Brain microvascular endothelial cell (primary cell): ENCODE data around the gene ACLY.
"Not testable (repeated sequence)": the region's sequence is repeated elsewhere in the genome, so short reads cannot be mapped to it uniquely, and the experiment has no call there.

ENCODE experiments used
- DNase-seq: peaks from one replicate; pipeline ENCODE4 v3.0.0-alpha.2; 2020
- H3K27ac ChIP-seq: fragments of 250-450 bp; sonication (Bioruptor Pico); 2 replicates; pipeline ENCODE4 v1.5.1; 2020; ENCODE audit warnings: mild to moderate bottlenecking, moderate library complexity
- H3K27me3 ChIP-seq: fragments of 250-450 bp; sonication (Bioruptor Pico); replicated peaks from 2 replicates; pipeline ENCODE4 v1.5.1; 2020; ENCODE audit warnings: mild to moderate bottlenecking
- H3K36me3 ChIP-seq: fragments of 250-450 bp; sonication (Bioruptor Pico); replicated peaks from 2 replicates; pipeline ENCODE4 v1.5.1; 2020; ENCODE audit warnings: mild to moderate bottlenecking
- H3K4me3 ChIP-seq: 2 replicates; pipeline ENCODE4 v1.5.1; 2011; ENCODE audit warnings: low read depth, mild to moderate bottlenecking, control low read depth, low read length, moderate library complexity
- in situ Hi-C: cut with HindIII; loops from 2 replicates; pipeline ENCODE4 v1.10.0; 2017; ENCODE audit warnings: low sequenced_read_pairs, low pct_ligation_motif_present
- TF ChIP-seq, protein P1 (sequence below): IDR thresholded peaks from 2 replicates; pipeline ENCODE4 v1.5.1; 2011; ENCODE audit warnings: low read depth, mild to moderate bottlenecking, moderate library complexity, low read length, control low read depth, inconsistent platforms; ENCODE audit errors: missing control alignments

The ACLY gene

DNA sequence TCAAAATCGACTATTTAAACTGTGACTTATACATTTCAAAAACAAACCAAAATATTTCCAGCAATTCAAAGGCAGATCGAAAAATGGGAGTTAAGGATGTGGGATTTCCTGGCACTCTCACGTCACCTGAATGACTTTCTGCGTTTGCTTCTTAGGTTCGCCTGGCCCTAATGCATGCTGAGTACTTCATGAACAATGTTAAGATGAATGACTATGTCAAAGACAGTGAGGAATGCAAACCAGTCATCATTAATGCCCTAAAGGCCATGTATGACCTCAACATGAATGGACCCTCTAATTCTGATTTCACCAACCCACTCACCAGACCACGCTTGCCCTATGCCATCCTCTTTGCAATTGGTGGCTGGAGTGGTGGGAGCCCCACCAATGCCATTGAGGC lies 73.8 kb downstream of the ACLY start:
- in situ Hi-C loops, result no loop called here
- H3K36me3 ChIP-seq, result no peaks in the 10 kb centered on the region
- no peaks in the 10 kb centered on the region for H3K27me3 ChIP-seq
- TF ChIP-seq, protein P1, sequence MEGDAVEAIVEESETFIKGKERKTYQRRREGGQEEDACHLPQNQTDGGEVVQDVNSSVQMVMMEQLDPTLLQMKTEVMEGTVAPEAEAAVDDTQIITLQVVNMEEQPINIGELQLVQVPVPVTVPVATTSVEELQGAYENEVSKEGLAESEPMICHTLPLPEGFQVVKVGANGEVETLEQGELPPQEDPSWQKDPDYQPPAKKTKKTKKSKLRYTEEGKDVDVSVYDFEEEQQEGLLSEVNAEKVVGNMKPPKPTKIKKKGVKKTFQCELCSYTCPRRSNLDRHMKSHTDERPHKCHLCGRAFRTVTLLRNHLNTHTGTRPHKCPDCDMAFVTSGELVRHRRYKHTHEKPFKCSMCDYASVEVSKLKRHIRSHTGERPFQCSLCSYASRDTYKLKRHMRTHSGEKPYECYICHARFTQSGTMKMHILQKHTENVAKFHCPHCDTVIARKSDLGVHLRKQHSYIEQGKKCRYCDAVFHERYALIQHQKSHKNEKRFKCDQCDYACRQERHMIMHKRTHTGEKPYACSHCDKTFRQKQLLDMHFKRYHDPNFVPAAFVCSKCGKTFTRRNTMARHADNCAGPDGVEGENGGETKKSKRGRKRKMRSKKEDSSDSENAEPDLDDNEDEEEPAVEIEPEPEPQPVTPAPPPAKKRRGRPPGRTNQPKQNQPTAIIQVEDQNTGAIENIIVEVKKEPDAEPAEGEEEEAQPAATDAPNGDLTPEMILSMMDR, result no peak
- H3K4me3 ChIP-seq, result no peak overlapping the region
- no peak overlapping the region for H3K27ac ChIP-seq
- no peak for DNase-seq

DNA sequence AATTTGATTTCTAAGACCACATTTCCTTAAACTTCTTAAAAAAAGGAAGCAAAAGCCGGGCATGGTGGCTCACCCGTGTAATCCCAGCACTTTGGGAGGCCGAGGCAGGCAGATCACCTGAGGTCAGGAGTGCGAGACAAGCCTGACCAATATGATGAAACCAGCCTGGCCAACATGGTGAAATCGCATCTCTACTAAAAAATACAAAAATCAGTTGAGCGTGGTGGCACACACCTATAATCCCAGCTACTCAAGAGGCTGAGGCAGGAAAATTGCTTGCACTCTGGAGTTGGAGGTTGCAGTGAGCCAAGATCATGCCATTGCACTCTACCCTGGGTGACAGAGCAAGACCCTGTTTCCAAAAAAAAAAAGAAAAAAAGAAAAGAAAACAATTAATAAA lies 78.0 kb downstream of the ACLY start:
- H3K36me3 ChIP-seq, H3K27me3 ChIP-seq, H3K4me3 ChIP-seq, DNase-seq, H3K27ac ChIP-seq, in situ Hi-C loops: not testable (repeated sequence)

DNA sequence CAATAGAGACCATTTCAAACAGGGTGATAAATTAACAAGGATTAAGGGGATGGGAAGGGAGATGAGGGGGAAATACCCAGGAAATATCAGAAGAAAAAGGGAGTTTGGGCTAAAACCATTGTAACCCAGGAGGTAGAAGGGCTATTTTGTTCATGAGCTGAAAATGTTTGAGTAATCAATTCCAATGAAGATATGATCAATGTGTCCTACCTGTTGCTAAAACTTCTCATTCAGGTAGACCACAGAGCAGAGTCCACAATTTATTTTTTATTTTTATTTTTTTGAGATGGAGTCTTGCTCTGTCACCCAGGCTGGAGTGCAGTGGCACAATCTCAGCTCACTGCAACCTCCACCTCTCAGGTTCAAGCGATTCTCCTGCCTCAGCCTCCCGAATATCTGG lies 79.3 kb downstream of the ACLY start:
- H3K27me3 ChIP-seq, in situ Hi-C loops, H3K36me3 ChIP-seq, DNase-seq, H3K27ac ChIP-seq, H3K4me3 ChIP-seq: not testable (repeated sequence)

DNA sequence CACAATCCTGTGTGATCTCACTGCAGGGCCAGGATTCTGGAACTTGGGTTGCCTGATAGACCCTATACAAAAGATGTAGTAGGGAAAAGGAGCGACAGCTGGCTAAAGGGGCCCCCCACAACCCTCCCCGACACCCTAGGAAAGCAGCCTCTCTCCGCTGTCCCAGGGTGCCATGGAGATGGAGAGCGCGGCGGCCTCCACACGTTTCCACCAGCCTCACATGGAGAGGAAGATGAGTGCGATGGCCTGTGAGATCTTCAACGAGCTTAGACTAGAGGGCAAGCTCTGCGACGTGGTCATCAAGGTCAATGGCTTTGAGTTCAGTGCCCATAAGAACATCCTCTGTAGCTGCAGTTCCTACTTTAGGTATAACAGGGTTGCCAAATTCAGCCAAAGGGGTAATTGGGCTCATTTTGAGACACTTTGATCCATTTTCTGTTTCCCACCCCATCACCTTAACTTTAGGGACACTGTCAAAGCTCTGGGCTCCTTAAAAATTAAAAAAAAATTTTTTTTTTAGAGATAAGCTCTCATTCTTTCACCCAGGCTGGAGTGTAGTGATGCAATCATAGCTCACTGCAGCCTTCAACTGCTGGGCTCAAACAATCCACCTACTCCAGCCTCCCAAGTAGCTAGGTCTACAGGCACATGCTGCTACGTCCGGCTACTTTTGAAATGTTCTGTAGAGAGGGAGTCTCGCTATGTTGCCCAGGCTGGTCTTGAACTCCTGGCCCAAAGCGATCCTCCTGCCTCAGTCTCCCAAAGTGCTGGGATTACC lies 80.8 kb downstream of the ACLY start, which contains the start of gene KLHL10:
KLHL10 (plus strand) TSS at position 65 of the 778 bp plus-strand sequence; CDS start at position 173, 108 bp downstream.
- H3K27me3 ChIP-seq, result no peaks in the 10 kb centered on the region
- DNase-seq, result no peak

DNA sequence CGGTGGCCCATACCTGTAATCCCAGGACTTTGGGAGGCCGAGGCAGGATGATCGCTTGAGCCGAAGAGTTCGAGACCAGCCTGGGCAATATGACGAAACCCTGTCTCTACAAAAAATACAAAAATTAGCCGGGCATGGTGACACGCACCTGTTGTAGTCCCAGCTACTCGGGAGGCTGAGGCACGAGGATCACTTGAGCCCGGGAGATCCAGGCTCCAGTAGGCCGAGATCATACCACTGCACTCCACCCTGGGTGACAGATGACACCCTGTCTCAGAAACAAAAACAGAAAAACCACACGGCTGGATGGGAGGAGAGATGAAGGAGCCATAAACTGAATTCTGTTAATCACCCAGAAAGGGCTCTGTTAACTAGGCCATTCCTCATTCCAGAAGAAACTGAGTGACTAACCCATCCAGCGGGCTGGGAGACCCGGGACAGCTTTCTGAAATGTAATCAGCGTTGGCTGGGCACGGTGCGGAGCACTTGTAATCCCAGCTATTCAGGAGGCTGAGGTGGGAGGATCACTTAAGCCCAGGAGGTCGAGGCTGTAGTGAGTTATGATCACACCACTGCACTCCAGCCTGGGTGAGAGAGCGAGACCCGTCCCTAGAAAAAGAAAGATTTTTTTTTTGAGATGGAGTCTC lies 82.1 kb downstream of the ACLY start:
- no peak overlapping the region for H3K27ac ChIP-seq
- H3K27me3 ChIP-seq, result no peaks in the 10 kb centered on the region
- DNase-seq, result no peak
- TF ChIP-seq, protein P1, result no peak
- in situ Hi-C loops, result no loop called here
- peaks cover 2% of the 10 kb centered on the region for H3K36me3 ChIP-seq
- peak overlapping the region; percentile 75 for H3K4me3 ChIP-seq

More for the DNA sequence above, 80.8 kb downstream of the ACLY start, which contains the start of gene KLHL10:
- H3K27ac ChIP-seq, result no peak within 1 kb of the TSS
- H3K36me3 ChIP-seq, result no peaks in the 10 kb centered on the region
- no peak within 1 kb of the TSS for H3K4me3 ChIP-seq
- TF ChIP-seq, protein P1, result no peak
- in situ Hi-C loops, result no loop called here

DNA sequence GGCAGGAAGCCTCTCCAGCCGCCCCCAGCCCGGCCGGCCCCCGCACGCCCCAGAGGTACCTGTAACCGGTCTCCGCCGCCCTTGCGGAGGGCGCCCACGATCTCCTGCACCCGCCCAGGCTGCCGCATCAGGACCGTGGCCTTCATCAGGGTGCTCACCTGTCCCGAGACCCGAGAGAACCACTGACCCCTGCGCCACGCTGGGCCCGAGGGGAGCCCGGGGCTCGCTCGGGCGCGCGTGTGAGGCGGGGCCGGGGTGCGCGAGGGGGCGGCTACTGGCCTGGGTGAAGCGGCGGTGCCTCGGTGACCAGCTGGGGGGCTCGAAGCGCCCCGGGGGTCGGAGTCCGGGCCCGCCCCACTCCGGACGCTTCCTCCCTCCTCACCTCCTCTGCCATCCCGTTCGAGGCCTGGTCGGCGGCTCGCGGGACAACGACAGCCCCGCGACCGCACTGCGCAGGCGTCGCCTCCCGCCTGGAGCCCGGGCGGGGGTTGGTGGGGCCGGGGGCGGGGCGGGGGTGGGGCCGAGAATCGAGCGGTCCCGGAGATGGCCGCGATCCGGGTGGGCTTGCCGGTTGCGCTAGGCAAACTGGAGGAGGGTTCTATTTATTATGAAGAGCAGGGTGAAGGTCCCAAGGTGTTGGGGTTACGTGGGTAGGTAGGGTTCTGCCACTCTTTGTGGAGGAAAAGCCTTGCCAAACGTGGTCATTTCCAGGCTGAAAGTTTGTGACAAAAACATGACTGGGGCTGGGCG lies 82.8 kb downstream of the ACLY start, which contains the start of gene NT5C3B:
NT5C3B (minus strand) TSS at position 433 of the 750 bp plus-strand sequence; CDS start at position 394, 39 bp downstream.
- no peak within 1 kb of the TSS for H3K27ac ChIP-seq
- H3K27me3 ChIP-seq, result no peaks in the 10 kb centered on the region
- peaks cover 7% of the 10 kb centered on the region for H3K36me3 ChIP-seq
- in situ Hi-C loops, result no loop called here
- peak within 1 kb of the TSS; percentile 75 for H3K4me3 ChIP-seq
- DNase-seq, result no peak
- TF ChIP-seq, protein P1, result no peak
